MCF 10A (cell line): ENCODE data around the gene DUSP15. TPM values are rescaled to one million over a fixed set of nuclear protein-coding genes. Genes with fewer than 3 reads are reported as not detected.
A peak's percentile ranks its signal among the peaks of the same experiment; 100 is the strongest.

Source experiments
- BruUV-seq: library from RNA; stranded (reverse); fragments of 400-500 nt; replicated peaks from 2 replicates; lab custom pipeline; 2021; lab: Mats Ljungman, UMichigan
- CTCF ChIA-PET: fragments of 300-600 bp; sonication (Branson Sonifier 250); formaldehyde crosslinking; extraction: SDS; loops from one replicate; lab custom pipeline; 2021; ENCODE audit warnings: antibody characterized with exemption, inconsistent platforms; lab: Yijun Ruan, JAX
- POLR2A ChIA-PET: fragments of 300-600, 350-650 bp; sonication (Branson Sonifier 250); formaldehyde crosslinking; extraction: SDS; loops from one replicate; lab custom pipeline; 2020; ENCODE audit warnings: antibody characterized with exemption, inconsistent platforms; lab: Yijun Ruan, JAX
- DNase-seq: peaks from one replicate; pipeline ENCODE4 v3.0.0-alpha.2; 2018; ENCODE audit not compliant: unreplicated experiment
- H3K27ac Mint-ChIP-seq: one replicate; pipeline ENCODE4 v1.8.0; 2022; ENCODE audit warnings: mild to moderate bottlenecking, low read depth, mixed read lengths; ENCODE audit not compliant: unreplicated experiment
- H3K27me3 Mint-ChIP-seq: one replicate; pipeline ENCODE4 v1.8.0; 2022; ENCODE audit warnings: mixed read lengths; ENCODE audit not compliant: insufficient read depth, unreplicated experiment
- H3K36me3 Mint-ChIP-seq: one replicate; pipeline ENCODE4 v1.8.0; 2022; ENCODE audit warnings: mild to moderate bottlenecking, moderate library complexity, mixed read lengths; ENCODE audit not compliant: insufficient read depth, unreplicated experiment
- H3K4me1 Mint-ChIP-seq: one replicate; pipeline ENCODE4 v1.8.0; 2022; ENCODE audit warnings: mixed read lengths; ENCODE audit not compliant: insufficient read depth, unreplicated experiment
- H3K4me3 Mint-ChIP-seq: one replicate; pipeline ENCODE4 v1.8.0; 2022; ENCODE audit warnings: mild to moderate bottlenecking, moderate library complexity, mixed read lengths; ENCODE audit not compliant: unreplicated experiment
- H3K9me3 Mint-ChIP-seq: one replicate; pipeline ENCODE4 v1.8.0; 2022; ENCODE audit warnings: mixed read lengths; ENCODE audit not compliant: unreplicated experiment
- CTCF ChIP-seq: fragments of 200-600 bp; IDR thresholded peaks from one replicate; pipeline ENCODE4 v1.8.0; 2022; ENCODE audit warnings: antibody characterized with exemption, mild to moderate bottlenecking; ENCODE audit not compliant: unreplicated experiment
- intact Hi-C: fragments of 100-400 bp; cut with micrococcal nuclease; formaldehyde crosslinking; loops from 2 replicates; pipeline ENCODE4 v1.14.1; 2022
- total RNA-seq: library from RNA; stranded (reverse); gene quantifications from 2 replicates; pipeline ENCODE4 v1.2.3, GENCODE V29; 2022

The DUSP15 gene
- total RNA-seq, 1 experiment from 2014 or later, result not detected

DNA sequence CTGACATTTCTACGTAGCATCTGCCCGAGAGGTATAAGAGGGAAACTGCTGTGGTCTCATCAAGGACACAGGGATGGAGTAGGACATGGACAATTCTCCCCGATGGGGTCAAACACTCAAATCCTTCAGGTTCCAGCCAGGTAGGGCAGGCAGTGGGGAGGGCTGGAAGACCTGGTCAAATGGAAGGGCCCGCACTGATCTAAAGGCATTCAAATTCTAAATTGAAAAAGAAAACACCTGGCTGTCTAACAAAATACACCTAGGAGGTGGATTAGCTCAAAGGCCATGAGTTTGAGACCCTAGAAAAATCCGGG, 8.2 kb downstream of the DUSP15 start:
- Mint-ChIP-seq H3K4me1 (peaks cover 5% of the 10 kb centered on the region), H3K27me3 (peaks cover 44% of the 10 kb centered on the region), H3K36me3 (no peaks in the 10 kb centered on the region), H3K9me3 (no peaks in the 10 kb centered on the region), H3K4me3 (peak overlapping the region; percentile 54), H3K27ac (no peak overlapping the region)
- no peak for DNase-seq
- intact Hi-C loops, result no loop called here
- TF ChIP-seq CTCF, result no peak
- POLR2A ChIA-PET, result no interaction called here
- CTCF ChIA-PET, result interaction anchor here (2.0 to 4.0 kb wide), 5 partner anchors 9 to 170 kb away, joined by 8 to 49 read pairs (median 18); partner anchors contain the start of gene PDRG1
- BruUV-seq, result no TSS peak

DNA sequence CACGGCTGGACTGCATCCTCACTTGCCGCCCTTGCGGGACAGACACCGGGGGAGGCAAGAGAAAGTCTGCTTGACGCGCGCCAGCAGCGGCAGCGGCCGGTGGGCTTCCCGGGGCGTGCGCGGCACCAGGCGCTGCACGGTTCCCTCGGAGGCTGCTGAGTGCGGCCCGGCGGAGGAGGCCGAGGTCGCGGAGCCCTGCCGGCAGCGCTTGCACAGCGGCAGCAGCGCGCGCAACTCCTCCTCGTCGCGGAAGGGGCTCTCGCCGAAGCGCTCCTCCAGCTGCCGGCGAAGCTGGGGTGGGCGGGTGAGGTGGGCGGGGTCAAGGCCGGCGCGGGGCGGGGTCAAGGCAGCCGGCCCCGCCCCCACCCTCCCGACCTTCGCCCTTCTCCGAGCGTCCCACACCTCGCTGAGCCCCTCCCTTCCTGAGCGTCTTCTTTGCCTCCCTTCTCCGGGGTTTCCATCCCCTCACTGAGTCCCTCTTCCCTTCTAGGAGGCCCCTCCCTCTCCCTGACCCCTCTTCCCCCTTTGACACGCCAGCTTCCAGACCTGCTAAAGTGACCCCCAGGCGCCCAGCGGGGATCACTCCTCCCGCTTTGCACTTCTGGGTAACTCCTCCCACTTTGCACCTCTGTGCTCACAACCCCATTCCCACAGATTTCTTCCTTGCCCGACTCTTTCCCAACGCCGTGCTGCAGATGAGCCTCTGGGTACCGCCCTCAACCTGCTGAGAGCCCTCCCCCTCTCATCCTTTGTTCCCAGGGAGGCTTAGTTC, 8.8 kb downstream of the DUSP15 start:
- intact Hi-C loops, result no loop called here
- POLR2A ChIA-PET, result no interaction called here
- CTCF ChIA-PET, result interaction anchor here (0.7 to 12.8 kb wide), 11 partner anchors 8 to 170 kb away, joined by 3 to 200 read pairs (median 10); partner anchors contain the start of genes FOXS1 and PDRG1
- no peak for TF ChIP-seq CTCF
- Mint-ChIP-seq H3K27me3 (peaks cover 40% of the 10 kb centered on the region), H3K4me1 (peaks cover 5% of the 10 kb centered on the region), H3K4me3 (peak overlapping the region; percentile 54), H3K9me3 (no peaks in the 10 kb centered on the region), H3K36me3 (no peaks in the 10 kb centered on the region), H3K27ac (no peak overlapping the region)
- BruUV-seq, result no TSS peak
- no peak for DNase-seq

DNA sequence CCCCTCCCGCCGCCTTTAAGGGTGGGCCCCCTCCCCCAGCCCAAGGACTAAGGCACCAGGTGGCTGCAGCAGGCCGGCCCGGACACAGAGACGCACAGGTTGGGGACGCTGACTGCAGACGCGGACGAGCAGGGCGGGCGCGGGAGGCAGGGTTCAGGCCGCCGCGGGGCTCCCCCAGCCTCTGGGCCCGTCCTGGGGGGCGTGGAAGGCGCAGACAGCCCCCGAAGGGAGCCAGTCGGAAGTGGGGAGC, 9.3 kb downstream of the DUSP15 start:
- POLR2A ChIA-PET, result no interaction called here
- BruUV-seq, result no TSS peak
- no peaks in the 10 kb centered on the region for H3K9me3 Mint-ChIP-seq
- no peak for DNase-seq
- H3K27ac Mint-ChIP-seq, result no peak overlapping the region
- no peak for TF ChIP-seq CTCF
- CTCF ChIA-PET, result interaction anchor here (0.7 to 12.8 kb wide), 7 partner anchors 11 to 230 kb away, joined by 3 to 200 read pairs (median 8); partner anchors contain the start of genes FOXS1 and PDRG1
- H3K27me3 Mint-ChIP-seq, result peaks cover 40% of the 10 kb centered on the region
- intact Hi-C loops, result no loop called here
- no peaks in the 10 kb centered on the region for H3K36me3 Mint-ChIP-seq
- H3K4me1 Mint-ChIP-seq, result peaks cover 5% of the 10 kb centered on the region
- no peak overlapping the region for H3K4me3 Mint-ChIP-seq

DNA sequence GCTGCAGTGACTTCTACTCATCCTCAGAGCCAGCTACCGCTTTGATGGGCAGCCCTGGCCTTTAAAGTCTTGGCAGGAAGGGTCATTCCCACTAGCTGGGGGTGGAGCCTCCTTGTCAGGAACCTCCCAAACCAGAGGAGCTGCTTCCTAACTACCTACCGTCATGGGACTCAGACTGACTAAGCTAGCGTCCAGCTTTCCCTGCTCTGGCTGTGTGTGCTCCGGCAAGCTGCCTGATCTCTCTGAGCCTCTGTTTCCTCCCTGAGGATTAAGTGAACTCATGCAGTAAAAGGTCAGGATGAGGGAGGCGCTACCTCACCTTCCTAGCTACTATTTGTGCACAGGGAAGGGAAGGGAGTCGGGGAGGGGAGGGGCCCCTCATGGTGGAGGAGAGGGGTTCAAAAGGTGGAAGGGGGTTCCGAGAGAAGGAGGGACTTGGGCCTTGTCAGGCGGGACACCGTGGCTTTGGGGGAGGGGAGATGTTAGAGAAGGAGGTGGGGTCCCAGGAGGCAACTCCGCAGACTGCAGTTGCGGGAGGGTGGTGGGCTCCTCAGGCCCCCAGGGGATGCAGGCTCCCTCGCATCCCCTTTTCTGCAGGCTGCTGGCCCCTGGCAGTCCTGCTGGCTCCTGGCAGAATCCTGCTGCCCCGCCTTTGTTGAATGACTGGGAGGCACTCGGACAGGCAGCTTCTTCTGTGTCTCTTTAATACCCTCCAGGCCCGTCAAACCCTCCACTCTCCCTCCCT, 9.8 kb downstream of the DUSP15 start:
- DNase-seq, result peak; percentile 37
- H3K4me1 Mint-ChIP-seq, result peaks cover 5% of the 10 kb centered on the region
- intact Hi-C loops, result no loop called here

More for the DNA sequence above, 9.8 kb downstream of the DUSP15 start:
- Mint-ChIP-seq H3K36me3 (no peaks in the 10 kb centered on the region), H3K9me3 (no peaks in the 10 kb centered on the region), H3K4me3 (no peak overlapping the region), H3K27ac (no peak overlapping the region), H3K27me3 (peaks cover 40% of the 10 kb centered on the region)
- BruUV-seq, result no TSS peak
- POLR2A ChIA-PET, result no interaction called here
- CTCF ChIA-PET, result interaction anchor here (0.6 to 12.8 kb wide), 14 partner anchors 12 to 230 kb away, joined by 3 to 200 read pairs (median 6); partner anchors contain the start of genes FOXS1 and PDRG1
- TF ChIP-seq CTCF, result no peak
